SK-N-DZ (cell line): ENCODE results near the gene PSMB7.
A peak's percentile ranks its signal among the peaks of the same experiment; 100 is the strongest.

Experiments used
- DNase-seq: peaks from one replicate; pipeline ENCODE4 v3.0.0-alpha.2; 2015; ENCODE audit warnings: low spot score

Gene PSMB7

GRCh38 chr9:124327491-124327890 is 87.8 kb downstream of the PSMB7 start:
- DNase-seq = no peak

GRCh38 chr9:124326378-124326777 is 88.9 kb downstream of the PSMB7 start:
- no peak for DNase-seq

- no peak for DNase-seq
Observed at GRCh38 chr9:124325816-124326215, 89.4 kb downstream of the PSMB7 start.

GRCh38 chr9:124323904-124324303 is 91.3 kb downstream of the PSMB7 start:
- no peak for DNase-seq

GRCh38 chr9:124322618-124323432 is 92.4 kb downstream of the PSMB7 start:
- DNase-seq = no peak

- no peak for DNase-seq
Observed at GRCh38 chr9:124321935-124322334, 93.3 kb downstream of the PSMB7 start.

GRCh38 chr9:124321416-124321815 is 93.8 kb downstream of the PSMB7 start:
- no peak for DNase-seq

- peak; percentile 69 for DNase-seq
Observed at GRCh38 chr9:124320062-124320973, 94.9 kb downstream of the PSMB7 start.

GRCh38 chr9:124315882-124316281 is 99.4 kb downstream of the PSMB7 start:
- DNase-seq = no peak

- DNase-seq = no peak
Observed at GRCh38 chr9:124313940-124314339, 101.3 kb downstream of the PSMB7 start.

GRCh38 chr9:124312290-124313265 is 102.7 kb downstream of the PSMB7 start:
- peak; percentile 45 for DNase-seq

- no peak for DNase-seq
Observed at GRCh38 chr9:124311283-124311682, 104.0 kb downstream of the PSMB7 start.

GRCh38 chr9:124309667-124310084 is 105.6 kb downstream of the PSMB7 start:
- no peak for DNase-seq

- DNase-seq = no peak
Observed at GRCh38 chr9:124308606-124309491, 106.4 kb downstream of the PSMB7 start.

GRCh38 chr9:124307379-124308030 is 107.7 kb downstream of the PSMB7 start:
- DNase-seq = no peak

- no peak for DNase-seq
Observed at GRCh38 chr9:124306098-124306735, 109.0 kb downstream of the PSMB7 start.

GRCh38 chr9:124304285-124304684 is 111.0 kb downstream of the PSMB7 start:
- DNase-seq = no peak

GRCh38 chr9:124303762-124304161 is 111.5 kb downstream of the PSMB7 start:
- DNase-seq = no peak
